NCI-H1092 (cell line): Measurements from ENCODE around the gene CTTNBP2.

Source experiments
- DNase-seq: peaks from one replicate; lab custom pipeline; 2025; lab: John Stamatoyannopoulos, UW

The CTTNBP2 gene

GRCh38 chr7:117873310-117874190, at the start of gene CTTNBP2:
Gene CTTNBP2 (minus strand): TSS chr7:117873441. CDS start chr7:117873415, 26 bp downstream.
- DNase-seq, result peak; percentile 33

GRCh38 chr7:117916309-117916708, 43.1 kb upstream of the CTTNBP2 start:
- DNase-seq, result no peak

- no peak for DNase-seq
These were observed 39.2 kb upstream of the CTTNBP2 start for GRCh38 chr7:117912421-117912820.

GRCh38 chr7:117908031-117908795, 35.0 kb upstream of the CTTNBP2 start:
- DNase-seq, result no peak

GRCh38 chr7:117907049-117907640, 33.9 kb upstream of the CTTNBP2 start:
- DNase-seq, result no peak

- DNase-seq, result no peak
These were observed 29.2 kb upstream of the CTTNBP2 start for GRCh38 chr7:117902314-117902889.

- DNase-seq, result no peak
These were observed 28.0 kb upstream of the CTTNBP2 start for GRCh38 chr7:117901089-117901797.

- no peak for DNase-seq
These were observed 23.1 kb upstream of the CTTNBP2 start for GRCh38 chr7:117896339-117896738.

GRCh38 chr7:117895276-117895675, 22.0 kb upstream of the CTTNBP2 start:
- no peak for DNase-seq

- DNase-seq, result no peak
These were observed 20.8 kb upstream of the CTTNBP2 start for GRCh38 chr7:117894037-117894436.

GRCh38 chr7:117892821-117893220, 19.6 kb upstream of the CTTNBP2 start:
- DNase-seq, result no peak

- DNase-seq, result no peak
These were observed 16.4 kb upstream of the CTTNBP2 start for GRCh38 chr7:117889611-117890010.

- DNase-seq, result no peak
These were observed 15.4 kb upstream of the CTTNBP2 start for GRCh38 chr7:117888627-117889026.

- no peak for DNase-seq
These were observed 9.4 kb upstream of the CTTNBP2 start for GRCh38 chr7:117882594-117882993.

GRCh38 chr7:117876761-117877160, 3.5 kb upstream of the CTTNBP2 start:
- DNase-seq, result no peak

- no peak for DNase-seq
These were observed 2.3 kb upstream of the CTTNBP2 start for GRCh38 chr7:117875566-117875965.

- no peak for DNase-seq
These were observed 1.0 kb upstream of the CTTNBP2 start for GRCh38 chr7:117874191-117874700.

- DNase-seq, result peak; percentile 37
These were observed 506 bp downstream of the CTTNBP2 start for GRCh38 chr7:117872561-117873309.

GRCh38 chr7:117871778-117872538, 1.3 kb downstream of the CTTNBP2 start:
- no peak for DNase-seq

GRCh38 chr7:117871401-117871777, 1.9 kb downstream of the CTTNBP2 start:
- no peak for DNase-seq
